Nephron progenitor cell (in vitro differentiated cells): ENCODE measurements around the gene APOL2.

Experiments used
- DNase-seq: peaks from one replicate; pipeline ENCODE4 v3.0.0; 2021
- H3K27ac Mint-ChIP-seq: 2 replicates; pipeline ENCODE4 v1.8.0; 2021; ENCODE audit warnings: mild to moderate bottlenecking, moderate library complexity, mixed read lengths
- H3K27me3 Mint-ChIP-seq: 2 replicates; pipeline ENCODE4 v1.8.0; 2021; ENCODE audit warnings: mild to moderate bottlenecking, low read depth, mixed read lengths; ENCODE audit not compliant: poor library complexity
- H3K36me3 Mint-ChIP-seq: 2 replicates; pipeline ENCODE4 v1.8.0; 2021; ENCODE audit warnings: low read depth, mixed read lengths
- H3K4me1 Mint-ChIP-seq: 2 replicates; pipeline ENCODE4 v1.8.0; 2021; ENCODE audit warnings: mixed read lengths
- H3K4me3 Mint-ChIP-seq: 2 replicates; pipeline ENCODE4 v1.8.0; 2021; ENCODE audit warnings: mild to moderate bottlenecking, moderate library complexity, mixed read lengths
- H3K9me3 Mint-ChIP-seq: 2 replicates; pipeline ENCODE4 v1.8.0; 2021; ENCODE audit warnings: mild to moderate bottlenecking, moderate library complexity, mixed read lengths
- TF ChIP-seq, protein P1 (sequence below): fragments of 200-600 bp; sonication (generic); IDR thresholded peaks from 2 replicates; pipeline ENCODE4 v1.5.0; 2021; ENCODE audit warnings: antibody characterized with exemption

The APOL2 gene

DNA sequence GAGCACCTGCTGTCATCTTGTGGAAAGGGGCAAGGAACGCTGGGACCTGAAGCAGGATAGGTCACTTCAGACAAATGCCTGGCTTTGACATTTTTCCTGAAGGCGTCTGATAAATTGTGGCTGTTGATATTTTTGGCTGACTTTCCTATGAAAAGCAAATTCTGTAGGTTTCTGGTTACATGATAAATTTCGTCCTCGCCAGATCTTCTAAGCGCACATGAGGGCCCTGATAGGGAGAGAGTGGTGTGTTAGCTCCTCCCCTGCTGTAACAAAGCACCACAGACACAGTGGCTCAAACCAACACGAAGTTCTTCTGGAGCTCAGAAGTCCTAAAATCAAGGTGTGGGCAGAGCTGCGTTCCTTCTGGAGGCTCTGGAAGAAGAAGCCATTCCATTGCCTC, 57.3 kb downstream of the APOL2 start:
- DNase-seq = no peak
- TF ChIP-seq, protein P1, sequence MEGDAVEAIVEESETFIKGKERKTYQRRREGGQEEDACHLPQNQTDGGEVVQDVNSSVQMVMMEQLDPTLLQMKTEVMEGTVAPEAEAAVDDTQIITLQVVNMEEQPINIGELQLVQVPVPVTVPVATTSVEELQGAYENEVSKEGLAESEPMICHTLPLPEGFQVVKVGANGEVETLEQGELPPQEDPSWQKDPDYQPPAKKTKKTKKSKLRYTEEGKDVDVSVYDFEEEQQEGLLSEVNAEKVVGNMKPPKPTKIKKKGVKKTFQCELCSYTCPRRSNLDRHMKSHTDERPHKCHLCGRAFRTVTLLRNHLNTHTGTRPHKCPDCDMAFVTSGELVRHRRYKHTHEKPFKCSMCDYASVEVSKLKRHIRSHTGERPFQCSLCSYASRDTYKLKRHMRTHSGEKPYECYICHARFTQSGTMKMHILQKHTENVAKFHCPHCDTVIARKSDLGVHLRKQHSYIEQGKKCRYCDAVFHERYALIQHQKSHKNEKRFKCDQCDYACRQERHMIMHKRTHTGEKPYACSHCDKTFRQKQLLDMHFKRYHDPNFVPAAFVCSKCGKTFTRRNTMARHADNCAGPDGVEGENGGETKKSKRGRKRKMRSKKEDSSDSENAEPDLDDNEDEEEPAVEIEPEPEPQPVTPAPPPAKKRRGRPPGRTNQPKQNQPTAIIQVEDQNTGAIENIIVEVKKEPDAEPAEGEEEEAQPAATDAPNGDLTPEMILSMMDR = no peak
- Mint-ChIP-seq H3K9me3 (no peaks in the 10 kb centered on the region), H3K4me3 (no peak overlapping the region), H3K27ac (no peak overlapping the region), H3K27me3 (peaks cover 15% of the 10 kb centered on the region), H3K36me3 (no peaks in the 10 kb centered on the region), H3K4me1 (peaks cover 12% of the 10 kb centered on the region)

DNA sequence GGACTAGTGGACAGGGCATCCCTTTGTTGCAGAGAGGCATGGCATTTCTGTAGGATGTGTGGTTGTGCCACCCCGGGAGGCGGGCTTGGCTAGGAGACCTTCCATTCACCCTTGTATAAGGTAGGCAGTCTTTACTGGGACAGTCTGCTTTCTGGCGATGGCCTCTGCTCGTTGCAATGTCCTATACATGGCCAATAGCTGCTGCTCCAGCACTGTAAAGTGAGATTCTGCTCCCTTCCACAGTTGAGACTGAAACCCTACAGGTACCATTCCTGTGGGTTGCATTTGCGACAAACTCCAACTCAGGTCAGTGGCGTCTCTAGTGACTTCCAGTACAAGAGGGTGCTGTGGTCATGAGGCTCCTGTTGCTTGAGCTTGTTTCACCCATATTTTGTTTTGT, 58.4 kb downstream of the APOL2 start:
- H3K27ac Mint-ChIP-seq = no peak overlapping the region
- H3K4me1 Mint-ChIP-seq = peaks cover 12% of the 10 kb centered on the region
- no peaks in the 10 kb centered on the region for H3K36me3 Mint-ChIP-seq
- DNase-seq = no peak
- peaks cover 10% of the 10 kb centered on the region for H3K27me3 Mint-ChIP-seq
- no peaks in the 10 kb centered on the region for H3K9me3 Mint-ChIP-seq
- TF ChIP-seq, protein P1 = no peak
- no peak overlapping the region for H3K4me3 Mint-ChIP-seq

DNA sequence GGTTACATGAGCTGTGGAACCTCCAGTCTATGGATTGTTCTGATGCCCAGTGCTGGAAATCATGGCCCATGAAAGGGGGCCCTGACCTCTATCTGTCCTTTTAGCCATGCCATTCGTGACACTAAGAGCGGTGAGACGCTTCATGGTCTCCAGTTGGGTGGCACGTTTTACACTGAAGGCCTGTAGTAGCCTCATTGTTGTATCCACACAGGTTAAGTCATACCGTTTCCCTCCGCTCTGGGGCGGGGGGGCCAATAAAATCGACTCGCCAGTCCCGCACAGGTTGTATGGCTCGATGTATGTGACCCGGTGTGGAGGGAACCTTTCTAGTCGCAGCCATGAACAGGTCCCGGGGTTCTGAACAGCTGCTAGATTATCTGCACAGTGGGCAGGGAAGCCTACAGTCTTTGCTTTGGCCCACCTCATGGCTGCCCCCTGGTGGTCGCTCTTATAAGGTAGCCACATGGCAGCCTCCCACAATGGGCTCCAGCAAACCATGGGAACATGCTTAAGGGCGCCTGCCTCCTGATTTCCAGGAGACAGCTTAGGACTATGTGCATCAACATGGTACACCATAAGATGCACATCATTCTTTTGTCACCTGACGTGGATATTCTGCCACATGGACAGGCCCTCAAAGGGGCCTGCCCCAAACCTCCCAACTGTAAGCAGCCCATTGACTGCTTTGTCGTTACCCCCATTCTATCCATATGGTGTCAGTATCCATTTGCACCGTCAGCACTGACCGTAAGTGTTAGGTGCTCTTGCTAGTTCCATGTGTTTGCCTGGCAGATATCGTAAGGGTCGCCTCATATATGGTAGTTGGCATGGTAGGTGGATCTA, 59.1 kb downstream of the APOL2 start:
- H3K9me3 Mint-ChIP-seq = no peaks in the 10 kb centered on the region
- TF ChIP-seq, protein P1 = peak; percentile 86
- peaks cover 12% of the 10 kb centered on the region for H3K4me1 Mint-ChIP-seq
- no peak overlapping the region for H3K27ac Mint-ChIP-seq
- H3K27me3 Mint-ChIP-seq = peaks cover 8% of the 10 kb centered on the region
- H3K36me3 Mint-ChIP-seq = no peaks in the 10 kb centered on the region
- DNase-seq = peak; percentile 84
- H3K4me3 Mint-ChIP-seq = no peak overlapping the region

DNA sequence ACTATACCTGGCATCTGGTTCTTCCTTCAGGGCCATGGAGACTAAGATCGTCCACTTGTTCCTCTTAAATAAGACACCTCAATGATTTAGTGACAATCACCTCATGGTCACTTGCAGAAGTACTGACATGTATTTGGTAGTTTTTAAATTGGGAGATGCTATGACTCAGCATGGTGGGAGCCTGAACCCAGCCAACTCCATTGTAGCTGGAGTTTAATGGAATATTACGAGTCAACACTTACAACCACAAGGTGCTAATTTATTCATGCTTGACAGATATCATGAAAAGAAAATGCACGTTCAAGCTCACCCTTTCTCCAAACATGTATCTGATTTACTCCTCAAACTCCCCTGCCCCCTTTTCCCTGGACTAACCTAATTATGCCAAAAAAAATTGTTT, 62.2 kb downstream of the APOL2 start:
- DNase-seq = no peak
- Mint-ChIP-seq H3K27ac (no peak overlapping the region), H3K27me3 (peaks cover 2% of the 10 kb centered on the region), H3K36me3 (no peaks in the 10 kb centered on the region), H3K9me3 (no peaks in the 10 kb centered on the region), H3K4me1 (peaks cover 7% of the 10 kb centered on the region), H3K4me3 (no peak overlapping the region)
- TF ChIP-seq, protein P1 = no peak
